ENCODE data around the gene STC2. TPM values are rescaled to one million over a fixed set of nuclear protein-coding genes. Genes with fewer than 3 reads are reported as not detected.

Gene STC2
- total and polyA plus RNA-seq, 2 of the 4 experiments (the other 2 are of a cell fraction), result 87.5 to 270 TPM

DNA sequence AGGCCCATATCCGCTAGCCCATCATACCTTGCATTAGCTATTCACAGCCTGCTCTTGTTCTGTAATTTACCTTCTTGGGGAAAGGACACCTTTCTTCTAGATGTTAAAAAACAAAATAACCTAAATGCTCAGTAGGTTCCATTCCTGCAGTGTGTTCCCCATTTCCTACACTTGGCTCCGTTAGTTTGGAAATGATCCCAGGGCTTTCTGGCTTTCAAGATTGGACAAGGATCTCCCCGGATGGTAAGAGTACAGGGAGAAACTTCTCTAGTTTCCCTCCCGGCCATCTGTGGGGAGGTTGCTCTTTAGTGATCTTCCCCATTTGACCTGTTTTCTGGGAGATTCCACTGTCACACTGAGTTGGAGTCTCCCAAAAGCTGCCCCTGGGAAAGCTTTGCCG is 27.3 kb upstream of the STC2 start:
- in situ Hi-C loops (cut with MboI; ENCODE audit: low sequenced_read_pairs) (no loop called here), intact Hi-C loops (cut with micrococcal nuclease) (no loop called here), dilution Hi-C loops (cut with HindIII; ENCODE audit: low sequenced_read_pairs, unreplicated experiment) (no loop called here)
- no peak overlapping the region for H2AFZ ChIP-seq (replicated peaks; ENCODE audit: low read length, poor library complexity)
- no peak overlapping the region; the same call in 1 of the 2 replicates for H3K18ac ChIP-seq (ENCODE audit: low read depth, low read length)
- no peaks in the 10 kb centered on the region for H3K27me3 ChIP-seq (ENCODE audit: control insufficient read depth, insufficient read depth, low read length)
- no peak overlapping the region for H3K27ac ChIP-seq (ENCODE audit: insufficient read depth, low read length)
- H4K91ac ChIP-seq (ENCODE audit: insufficient read depth, low read depth, low read length), result no peak overlapping the region
- no peak overlapping the region for H2BK15ac ChIP-seq (ENCODE audit: low read depth, low read length)
- peaks cover 14% of the 10 kb centered on the region for H3K4me1 ChIP-seq (ENCODE audit: control insufficient read depth, insufficient read depth, low read length)
- H2BK5ac ChIP-seq (ENCODE audit: low read depth, low read length, poor library complexity, severe bottlenecking), result no peak overlapping the region
- CTCF ChIA-PET, result no interaction called here
- H3K9me3 ChIP-seq (ENCODE audit: control insufficient read depth, insufficient read depth, low read length), result no peaks in the 10 kb centered on the region
- H3K4me3 ChIP-seq (ENCODE audit: insufficient read depth, low read depth, low read length), result no peak overlapping the region
- no peak overlapping the region for H3K56ac ChIP-seq (ENCODE audit: extremely low read depth, insufficient read depth, low read length)
- TF ChIP-seq FOS (IDR thresholded peaks at IDR 0.05; ENCODE audit: low read depth, low read length) (no peak), RAD21 (IDR thresholded peaks at IDR 0.05; ENCODE audit: low read length) (no peak), MXI1 (IDR thresholded peaks at IDR 0.05; ENCODE audit: borderline replicate concordance, low read depth, low read length) (no peak), CHD1 (IDR thresholded peaks at IDR 0.05; ENCODE audit: low read depth, low read length) (no peak), CEBPB (IDR thresholded peaks at IDR 0.05; ENCODE audit: low read depth, low read length) (no peak), SMC3 (IDR thresholded peaks at IDR 0.05; ENCODE audit: low read depth, low read length) (no peak)
- TF ChIP-seq, protein P1, sequence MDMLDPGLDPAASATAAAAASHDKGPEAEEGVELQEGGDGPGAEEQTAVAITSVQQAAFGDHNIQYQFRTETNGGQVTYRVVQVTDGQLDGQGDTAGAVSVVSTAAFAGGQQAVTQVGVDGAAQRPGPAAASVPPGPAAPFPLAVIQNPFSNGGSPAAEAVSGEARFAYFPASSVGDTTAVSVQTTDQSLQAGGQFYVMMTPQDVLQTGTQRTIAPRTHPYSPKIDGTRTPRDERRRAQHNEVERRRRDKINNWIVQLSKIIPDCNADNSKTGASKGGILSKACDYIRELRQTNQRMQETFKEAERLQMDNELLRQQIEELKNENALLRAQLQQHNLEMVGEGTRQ (IDR thresholded peaks at IDR 0.05; ENCODE audit: low read depth, low read length), result no peak
- TF ChIP-seq, protein P2, sequence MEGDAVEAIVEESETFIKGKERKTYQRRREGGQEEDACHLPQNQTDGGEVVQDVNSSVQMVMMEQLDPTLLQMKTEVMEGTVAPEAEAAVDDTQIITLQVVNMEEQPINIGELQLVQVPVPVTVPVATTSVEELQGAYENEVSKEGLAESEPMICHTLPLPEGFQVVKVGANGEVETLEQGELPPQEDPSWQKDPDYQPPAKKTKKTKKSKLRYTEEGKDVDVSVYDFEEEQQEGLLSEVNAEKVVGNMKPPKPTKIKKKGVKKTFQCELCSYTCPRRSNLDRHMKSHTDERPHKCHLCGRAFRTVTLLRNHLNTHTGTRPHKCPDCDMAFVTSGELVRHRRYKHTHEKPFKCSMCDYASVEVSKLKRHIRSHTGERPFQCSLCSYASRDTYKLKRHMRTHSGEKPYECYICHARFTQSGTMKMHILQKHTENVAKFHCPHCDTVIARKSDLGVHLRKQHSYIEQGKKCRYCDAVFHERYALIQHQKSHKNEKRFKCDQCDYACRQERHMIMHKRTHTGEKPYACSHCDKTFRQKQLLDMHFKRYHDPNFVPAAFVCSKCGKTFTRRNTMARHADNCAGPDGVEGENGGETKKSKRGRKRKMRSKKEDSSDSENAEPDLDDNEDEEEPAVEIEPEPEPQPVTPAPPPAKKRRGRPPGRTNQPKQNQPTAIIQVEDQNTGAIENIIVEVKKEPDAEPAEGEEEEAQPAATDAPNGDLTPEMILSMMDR (conservative IDR thresholded peaks at IDR 0.05; ENCODE audit: low read depth, low read length), result no peak
- no peak overlapping the region for H2BK120ac ChIP-seq (ENCODE audit: low read depth, low read length)
- H2BK20ac ChIP-seq (ENCODE audit: low read depth, low read length), result peak overlapping the region; percentile 24; the same call in 1 of the 2 replicates
- H3K9ac ChIP-seq (ENCODE audit: low read depth, low read length), result no peak overlapping the region
- H3K79me1 ChIP-seq (ENCODE audit: low read depth in 1 of 2, low read length in 2 of 2), result no peaks in the 10 kb centered on the region
- H3K14ac ChIP-seq (replicated peaks; ENCODE audit: low read depth, low read length), result no peak overlapping the region
- POLR2A ChIA-PET (ENCODE audit: unreplicated experiment), result no interaction called here
- H3K36me3 ChIP-seq (ENCODE audit: control insufficient read depth, insufficient read depth, low read length), result no peaks in the 10 kb centered on the region
- no peaks in the 10 kb centered on the region for H4K20me1 ChIP-seq (ENCODE audit: insufficient read depth, low read length)
- no peak overlapping the region for H2AK5ac ChIP-seq (ENCODE audit: low read depth, low read length)
- H4K8ac ChIP-seq (ENCODE audit: low read depth in 2 of 2, low read length in 2 of 2), result no peak overlapping the region
- 100% methylated on average over 2 of the region's 5 CpGs; no CpG with 5 or more reads in 1 of the 2 experiments for WGBS, 2 experiments (ENCODE audit: extremely low coverage in 2 of 2, insufficient read length in 1 of 2)
- no peak for ATAC-seq (ENCODE audit: low read depth)
- H3K4ac ChIP-seq (ENCODE audit: low read depth, low read length), result no peak overlapping the region
- no peak overlapping the region for H3K4me2 ChIP-seq (ENCODE audit: low read depth, low read length)
- no peak overlapping the region for H2AK9ac ChIP-seq (replicated peaks; ENCODE audit: low read depth, low read length, poor library complexity)
- DNase-seq, result no peak
- H3K9me1 ChIP-seq (ENCODE audit: insufficient read depth, low read length), result peaks cover 9% of the 10 kb centered on the region
- H4K5ac ChIP-seq (ENCODE audit: low read depth, low read length), result no peak overlapping the region
- no TSS peak for BruUV-seq (replicated peaks)
- no peak overlapping the region for H3K23ac ChIP-seq (ENCODE audit: low read depth, low read length)

Measured in IMR-90 (cell line).